GM21576 (cell line): Measurements from ENCODE around the gene KIFC1.
"Not testable (repeated sequence)": the region's sequence is repeated elsewhere in the genome, so short reads cannot be mapped to it uniquely, and the experiment has no call there.

Experiments used
- ATAC-seq: cut with Tn5 transposase; IDR thresholded peaks from one replicate; pipeline ENCODE4 v1.9.1; 2021; ENCODE audit warnings: mild to moderate bottlenecking, moderate library complexity; ENCODE audit not compliant: unreplicated experiment

KIFC1 gene

GRCh38 chr6:33391278-33391921 lies at the start of gene KIFC1:
TSS of gene KIFC1 (plus strand) at chr6:33391823. CDS start at chr6:33391986, 163 bp downstream.
- peak; percentile 89 for ATAC-seq

DNA sequence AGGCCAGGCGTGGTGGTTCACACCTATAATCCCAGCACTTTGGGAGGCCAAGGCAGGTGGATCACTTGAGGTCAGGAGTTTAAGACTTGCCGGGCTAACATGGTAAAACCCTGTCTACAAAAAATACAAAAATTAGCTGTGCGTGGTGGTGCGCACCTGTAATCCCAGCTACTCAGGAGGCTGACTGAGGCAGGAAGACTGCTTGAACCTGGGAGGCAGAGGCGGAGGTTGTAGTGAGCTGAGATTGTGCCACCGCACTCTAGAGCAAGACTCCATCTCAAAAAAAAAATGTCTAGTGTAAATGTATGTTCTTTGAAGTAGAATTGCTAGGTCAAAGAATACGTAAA lies 48.0 kb upstream of the KIFC1 start:
- ATAC-seq, result not testable (repeated sequence)

DNA sequence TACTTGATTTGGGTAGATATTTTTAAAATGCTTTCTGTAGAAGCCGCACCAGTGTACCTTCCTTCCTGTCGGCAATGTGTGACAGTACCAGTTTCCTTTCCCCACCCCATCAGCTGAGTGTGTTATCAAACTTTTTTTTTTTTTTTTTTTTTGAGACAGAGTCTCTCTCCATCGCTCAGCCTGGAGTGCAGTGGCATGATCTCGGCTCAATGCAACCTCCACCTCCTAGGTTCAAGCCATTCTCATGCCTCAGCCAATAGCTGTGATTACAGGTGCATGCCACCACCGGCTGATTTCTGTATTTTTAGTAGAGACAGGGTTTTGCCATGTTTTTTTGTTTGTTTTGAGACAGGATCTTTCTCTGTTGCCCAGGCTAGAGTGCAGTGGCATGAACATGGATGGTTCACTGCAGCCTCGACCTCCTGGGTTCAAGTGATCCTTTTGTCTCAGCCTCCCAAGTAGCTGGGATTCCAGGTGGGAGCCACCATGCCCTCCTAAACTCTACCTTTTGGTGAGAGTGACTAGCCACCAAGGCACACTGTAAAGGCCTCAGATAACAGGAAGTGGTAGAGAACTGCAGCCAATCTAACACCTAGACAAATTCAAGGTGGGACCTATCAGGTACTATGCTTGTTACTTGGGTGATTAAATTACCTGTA lies 47.5 kb upstream of the KIFC1 start:
- ATAC-seq, result no peak

- no peak for ATAC-seq
These were observed 46.6 kb upstream of the KIFC1 start for GRCh38 chr6:33344701-33345697.

- ATAC-seq, result not testable (repeated sequence)
These were observed 44.7 kb upstream of the KIFC1 start for GRCh38 chr6:33346972-33347371.

DNA sequence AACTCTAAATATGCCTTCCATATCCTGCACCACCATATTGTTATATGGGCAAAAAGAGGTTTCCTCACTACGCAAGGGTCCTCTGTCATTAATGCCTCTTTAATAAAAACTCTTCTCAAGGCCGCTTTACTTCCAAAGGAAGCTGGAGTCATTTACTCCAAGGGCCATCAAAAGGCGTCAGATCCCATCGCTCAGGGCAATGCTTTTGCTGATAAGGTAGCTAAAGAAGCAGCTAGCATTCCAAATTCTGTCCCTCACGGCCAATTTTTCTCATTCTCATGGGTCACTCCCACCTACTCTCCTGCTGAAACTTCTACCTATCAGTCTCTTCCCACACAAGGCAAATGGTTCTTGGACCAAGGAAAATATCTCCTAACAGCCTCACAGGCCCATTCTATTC lies 43.8 kb upstream of the KIFC1 start:
- no peak for ATAC-seq

- ATAC-seq, result not testable (repeated sequence)
These were observed 35.8 kb upstream of the KIFC1 start for GRCh38 chr6:33355860-33356259.

DNA sequence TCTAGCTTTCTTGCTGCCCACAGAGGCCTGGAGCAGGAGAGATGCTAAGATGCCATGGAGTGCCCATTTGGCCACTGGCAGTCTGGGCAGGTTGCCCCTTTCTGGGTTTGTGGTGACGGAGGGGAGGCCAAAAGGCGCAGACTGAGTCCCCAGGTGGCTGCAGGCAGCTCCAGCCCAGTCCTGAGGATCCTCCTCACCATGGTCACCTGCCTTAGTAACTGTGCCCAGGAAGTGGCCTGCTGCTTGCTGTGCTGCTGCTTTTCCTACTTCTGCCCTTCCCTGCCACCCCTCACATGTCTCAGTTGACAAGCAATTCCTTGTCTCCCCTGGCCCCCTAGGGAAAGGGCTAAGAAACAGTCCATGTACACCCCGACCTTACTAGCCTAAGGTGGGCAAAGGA lies 35.3 kb upstream of the KIFC1 start:
- ATAC-seq, result no peak

DNA sequence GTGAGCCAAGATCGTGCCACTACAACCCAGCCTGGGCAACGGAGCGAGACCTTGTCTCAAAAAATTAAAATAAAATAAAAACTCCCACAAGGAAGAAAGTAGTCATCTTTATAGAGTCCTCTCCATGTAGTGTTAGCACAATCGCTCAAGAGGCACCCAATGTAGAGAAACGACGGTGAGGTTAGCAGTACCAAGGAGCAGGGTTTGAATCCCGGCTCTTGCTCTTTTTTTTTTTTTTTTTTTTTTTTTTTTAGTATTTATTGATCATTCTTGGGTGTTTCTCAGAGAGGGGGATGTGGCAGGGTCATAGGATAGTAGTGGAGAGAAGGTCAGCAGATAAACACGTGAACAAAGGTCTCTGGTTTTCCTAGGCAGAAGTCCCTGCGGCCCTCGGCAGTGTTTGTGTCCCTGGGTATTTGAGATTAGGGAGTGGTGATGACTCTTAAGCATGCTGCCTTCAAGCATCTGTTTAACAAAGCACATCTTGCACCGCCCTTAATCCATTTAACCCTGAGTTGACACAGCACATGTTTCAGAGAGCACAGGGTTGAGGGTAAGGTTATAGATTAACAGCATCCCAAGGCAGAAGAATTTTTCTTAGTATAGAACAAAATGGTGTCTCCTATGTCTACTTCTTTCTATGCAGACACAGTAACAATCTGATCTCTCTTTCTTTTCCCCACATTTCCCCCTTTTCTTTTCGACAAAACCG lies 34.3 kb upstream of the KIFC1 start:
- ATAC-seq, result not testable (repeated sequence)

- ATAC-seq, result no peak
These were observed 32.3 kb upstream of the KIFC1 start for GRCh38 chr6:33359331-33359730.

DNA sequence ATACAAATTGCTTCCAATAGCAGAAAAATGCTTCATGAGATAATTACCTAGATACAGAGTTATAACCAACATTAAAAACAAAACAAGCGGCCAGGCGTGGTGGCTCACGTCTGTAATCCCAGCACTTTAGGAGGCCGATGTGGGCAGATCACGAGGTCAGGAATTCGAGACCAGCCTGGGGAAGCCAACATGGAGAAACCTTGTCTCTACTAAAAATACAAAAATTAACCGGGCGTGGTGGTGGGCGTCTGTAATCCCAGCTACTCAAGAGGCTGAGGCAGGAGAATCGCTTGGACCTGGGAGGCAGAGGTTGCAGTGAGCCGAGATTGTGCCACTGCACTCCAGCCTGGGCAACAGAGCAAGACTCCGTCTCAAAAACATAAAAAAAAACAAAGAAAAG lies 28.1 kb upstream of the KIFC1 start:
- not testable (repeated sequence) for ATAC-seq

DNA sequence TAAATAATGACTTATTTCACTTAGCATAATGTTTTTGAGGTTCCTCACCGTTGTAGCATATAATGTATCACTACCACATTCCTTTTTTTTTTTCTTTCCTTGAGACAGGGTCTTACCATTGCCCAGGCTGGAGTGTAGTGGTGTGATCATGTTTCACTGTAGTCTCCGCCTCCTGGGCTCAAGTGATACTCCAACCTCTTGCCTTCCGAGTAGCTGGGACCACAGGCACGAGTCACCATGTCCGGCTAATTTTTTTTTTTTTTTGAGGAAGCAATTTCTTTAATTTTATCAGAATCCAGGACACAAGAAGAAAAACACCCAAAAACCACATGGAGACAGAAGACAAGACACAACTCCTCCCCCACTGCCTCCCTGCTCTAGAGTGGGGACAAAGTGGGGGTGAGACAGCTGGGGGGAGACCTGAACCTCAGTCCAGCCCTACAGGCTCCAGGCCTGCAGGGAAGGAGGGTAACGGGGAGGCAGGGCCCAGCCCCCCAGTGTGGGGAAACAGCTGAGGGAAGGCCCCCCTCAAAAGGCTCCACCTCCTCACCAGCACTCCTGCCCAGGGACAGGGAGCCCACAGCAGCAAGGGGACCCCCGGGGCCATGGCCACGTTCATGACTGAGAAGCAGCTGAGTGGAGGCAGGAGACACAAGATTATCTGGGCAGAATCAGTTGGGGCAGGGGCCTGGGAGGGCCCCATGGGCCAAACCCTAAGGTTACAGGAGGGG lies 27.0 kb upstream of the KIFC1 start:
- ATAC-seq, result not testable (repeated sequence)

DNA sequence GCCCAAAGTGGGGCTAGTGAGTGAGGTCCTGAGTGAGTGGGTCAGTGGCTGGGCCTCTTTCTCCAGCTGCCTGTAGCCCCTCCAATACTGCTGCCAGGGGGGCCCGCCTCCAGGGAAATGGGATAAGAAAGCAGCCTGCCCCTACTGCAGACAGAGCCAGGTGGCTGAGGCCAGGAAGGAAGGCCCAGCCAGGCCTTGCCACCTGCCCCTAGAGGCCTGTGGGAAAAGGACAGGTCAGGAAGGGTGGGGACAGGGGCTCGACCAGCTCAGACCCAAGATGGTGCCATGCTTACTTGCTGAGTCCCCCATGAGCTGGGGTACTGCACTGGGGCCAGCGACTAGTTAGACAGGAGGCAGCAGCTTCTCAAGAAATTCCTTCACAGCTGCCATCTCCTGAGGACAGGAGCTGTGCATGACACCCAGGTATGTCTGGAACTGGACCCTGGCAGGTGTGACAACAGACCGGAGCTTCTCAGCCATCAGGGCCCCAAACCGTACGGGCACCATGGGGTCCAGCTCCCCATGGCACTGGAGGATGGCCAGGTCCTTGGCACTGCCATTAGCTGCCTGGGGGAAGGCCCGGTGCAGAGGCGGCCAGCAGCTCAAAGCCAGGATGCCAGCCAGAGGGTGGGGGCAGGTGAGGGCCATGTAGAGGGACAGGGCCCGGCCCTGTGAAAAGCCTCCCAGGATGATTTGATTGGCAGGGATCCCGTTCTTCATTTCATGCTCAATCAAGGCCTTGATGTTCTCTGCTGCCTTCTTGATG lies 26.2 kb upstream of the KIFC1 start:
- ATAC-seq, result not testable (repeated sequence)

DNA sequence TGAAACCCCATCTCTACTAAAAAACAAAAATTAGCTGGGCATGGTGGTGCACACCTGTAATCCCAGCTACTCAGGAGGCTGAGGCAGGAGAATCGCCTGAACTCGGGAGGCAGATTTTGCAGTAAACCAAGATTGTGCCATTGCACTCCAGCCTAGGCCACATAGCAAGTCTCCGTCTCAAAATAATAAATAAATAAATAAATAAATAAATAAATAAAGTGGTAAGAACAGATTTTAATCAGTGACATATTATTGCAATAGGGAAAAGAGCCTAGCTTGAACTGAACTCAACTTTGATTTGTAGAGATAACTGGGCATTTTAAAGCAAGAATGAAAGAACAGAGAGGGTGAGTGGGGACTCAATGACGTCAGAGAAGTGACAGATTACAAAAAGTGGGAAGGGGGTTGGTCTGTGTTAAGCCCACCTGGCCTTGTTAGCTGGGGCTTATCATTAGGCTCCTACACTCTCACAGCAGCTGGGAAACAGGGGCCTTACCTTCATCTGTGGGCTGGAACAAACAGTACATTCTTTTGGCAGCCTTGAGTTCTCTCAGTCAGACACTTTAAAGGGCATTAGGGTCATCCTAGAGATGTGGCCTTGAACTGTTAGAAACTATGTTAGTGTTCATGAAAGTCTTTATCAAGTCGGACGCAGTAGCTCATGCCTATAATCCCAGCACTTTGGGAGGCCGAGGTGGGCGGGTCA lies 24.5 kb upstream of the KIFC1 start:
- ATAC-seq, result no peak

DNA sequence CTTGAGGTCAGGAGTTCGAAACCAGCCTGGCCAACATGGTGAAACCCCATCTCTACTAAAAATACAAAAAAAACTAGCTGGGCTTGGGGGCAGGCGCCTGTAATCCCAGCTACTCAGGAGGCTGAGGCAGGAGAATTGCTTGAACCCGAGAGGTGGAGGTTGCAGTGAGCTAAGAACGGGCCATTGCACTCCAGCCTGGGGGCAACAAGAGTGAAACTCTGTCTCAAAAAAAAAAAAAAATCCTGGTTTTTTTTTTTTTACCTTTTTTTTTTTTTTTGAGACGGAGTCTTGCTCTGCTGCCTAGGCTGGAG lies 24.0 kb upstream of the KIFC1 start:
- ATAC-seq, result not testable (repeated sequence)

GRCh38 chr6:33371901-33372300 lies 19.7 kb upstream of the KIFC1 start:
- not testable (repeated sequence) for ATAC-seq

- no peak for ATAC-seq
These were observed 19.0 kb upstream of the KIFC1 start for GRCh38 chr6:33372526-33373123.
